NOMO-1 treated with DMSO at 0.1 percent for 48 hours (cell line): ENCODE results near the gene GEMIN2.
A peak's percentile ranks its signal among the peaks of the same experiment; 100 is the strongest.
"Not testable (repeated sequence)": the region's sequence is repeated elsewhere in the genome, so short reads cannot be mapped to it uniquely, and the experiment has no call there.

ENCODE experiments used
- DNase-seq: peaks from one replicate; lab custom pipeline; 2025; ENCODE audit not compliant: unreplicated experiment; lab: John Stamatoyannopoulos, UW

GEMIN2 gene

DNA sequence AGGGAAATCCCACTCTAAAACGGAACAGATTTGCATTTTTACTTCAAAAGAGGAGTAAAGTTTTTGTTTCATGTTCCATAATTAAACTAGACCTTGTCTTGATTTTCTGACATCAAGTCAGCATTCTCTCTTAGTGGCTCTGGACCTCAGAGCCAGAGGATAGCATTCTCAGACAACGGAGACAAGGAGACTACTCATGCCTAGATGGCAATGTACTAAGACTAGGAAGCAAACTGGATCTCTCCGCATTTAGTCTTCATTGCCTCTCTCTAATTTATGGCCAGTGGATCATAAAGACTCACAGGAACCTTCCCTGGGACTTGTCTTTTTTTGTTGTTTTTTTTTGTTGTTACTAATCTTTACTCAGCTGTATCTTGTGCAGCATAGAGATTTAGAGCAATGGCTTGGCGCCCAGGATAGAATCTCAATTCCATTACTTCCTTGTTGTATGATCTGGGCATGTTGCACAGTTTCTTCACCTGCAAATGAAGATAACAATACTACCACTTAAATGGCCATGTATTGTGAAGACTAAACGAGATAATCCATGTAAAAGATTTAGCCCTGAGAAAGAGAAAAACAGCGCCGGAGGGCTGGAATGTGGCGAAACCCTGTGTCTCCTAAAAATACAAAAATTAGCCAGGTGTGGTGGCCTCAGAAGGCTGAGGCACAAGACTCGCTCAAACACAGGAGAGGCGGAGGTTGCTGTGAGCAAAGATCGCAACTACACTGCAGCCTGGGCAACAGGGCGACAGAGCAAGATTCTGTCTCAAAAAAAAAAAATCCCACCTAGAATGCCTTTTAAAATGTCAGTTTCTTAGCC, 4.0 kb upstream of the GEMIN2 start:
- DNase-seq = no peak

DNA sequence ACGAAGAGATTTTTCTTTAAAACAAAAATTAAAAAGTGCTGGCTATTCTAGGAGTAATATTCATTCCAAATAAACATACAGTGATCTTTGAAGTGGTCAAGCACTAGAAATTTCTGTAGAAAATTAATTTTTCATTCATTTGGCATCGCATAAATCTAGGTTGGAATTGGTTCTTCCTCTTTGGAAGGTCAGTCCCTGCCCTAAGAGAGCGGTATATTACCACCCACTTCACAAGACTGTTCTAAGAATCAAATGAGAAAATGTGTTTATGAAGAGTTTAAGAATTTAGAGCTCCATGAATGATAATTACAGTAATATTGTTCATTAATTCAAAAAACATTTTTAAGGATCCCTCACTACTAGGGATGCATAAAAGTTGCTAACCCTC, 444 bp upstream of the GEMIN2 start:
- DNase-seq = peak; percentile 23

DNA sequence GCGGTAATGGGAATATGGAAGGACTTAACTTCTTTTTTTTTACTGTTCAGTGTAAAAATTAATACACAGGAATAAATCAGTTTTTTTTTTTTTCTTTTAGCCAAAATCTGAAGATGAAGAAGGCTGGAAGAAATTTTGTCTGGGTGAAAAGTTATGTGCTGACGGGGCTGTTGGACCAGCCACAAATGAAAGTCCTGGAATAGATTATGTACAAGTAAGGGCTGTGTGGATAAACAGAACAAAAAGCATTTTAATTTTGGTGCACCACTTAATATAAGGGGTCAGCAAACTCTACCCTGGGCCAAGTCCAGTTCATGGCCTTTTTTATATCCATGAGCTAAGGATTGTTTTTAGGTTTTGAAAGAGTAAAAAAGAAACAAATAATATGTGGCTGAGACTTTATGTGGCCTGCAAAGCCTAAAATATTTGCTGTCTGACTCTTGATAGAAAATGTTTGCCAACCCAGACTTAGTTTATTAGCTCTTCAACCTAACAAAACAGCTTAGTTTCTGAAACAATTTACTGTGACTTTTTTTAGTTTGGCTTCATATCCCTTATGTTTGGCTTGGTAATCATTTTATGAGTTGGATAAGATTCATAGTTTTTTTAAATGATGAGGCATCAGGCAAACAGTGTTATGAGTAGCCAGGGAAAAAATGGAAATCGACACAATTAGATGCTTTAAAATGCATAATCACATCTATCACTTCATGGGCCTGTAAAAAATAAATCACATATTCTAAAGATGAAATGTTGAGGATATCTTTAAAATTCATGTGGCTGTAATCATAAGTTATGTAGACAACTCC, 8.4 kb downstream of the GEMIN2 start:
- no peak for DNase-seq

DNA sequence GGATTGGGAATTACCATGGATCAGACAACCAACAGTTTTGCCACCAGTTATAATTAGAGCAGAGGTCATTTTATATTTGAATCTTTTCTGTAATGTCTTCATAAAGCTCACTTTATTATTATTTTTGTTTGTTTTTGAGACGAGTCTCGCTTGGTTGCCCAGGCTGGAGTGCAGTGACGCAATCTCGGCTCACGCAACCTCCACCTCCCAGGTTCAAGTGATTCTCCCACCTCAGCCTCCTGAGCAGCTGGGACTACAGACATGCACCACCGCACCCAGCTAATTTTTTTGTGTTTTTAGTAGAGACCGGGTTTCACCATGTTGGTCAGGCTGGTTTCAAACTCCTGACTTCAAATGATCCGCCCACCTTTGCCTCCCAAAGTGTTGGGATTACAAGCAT, 23.7 kb downstream of the GEMIN2 start:
- not testable (repeated sequence) for DNase-seq

DNA sequence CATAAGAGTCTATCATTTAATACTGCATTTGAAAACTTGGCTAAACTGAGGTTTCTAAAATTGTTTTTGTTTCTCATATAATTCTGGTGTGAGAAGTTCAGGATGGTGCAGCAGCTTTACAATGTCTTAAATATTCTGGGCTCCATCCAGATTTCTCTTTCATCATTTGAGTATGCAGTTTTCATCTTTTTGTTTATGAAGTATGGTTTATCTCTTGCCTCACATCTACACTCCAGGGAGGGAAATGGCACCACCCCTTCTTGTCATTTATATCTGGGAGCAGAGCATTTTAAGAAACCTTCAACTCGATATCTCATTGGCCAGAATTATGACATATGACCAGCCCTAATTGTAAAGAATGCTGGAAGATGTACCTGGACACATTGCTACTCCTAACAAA, 24.3 kb downstream of the GEMIN2 start:
- DNase-seq = no peak

DNA sequence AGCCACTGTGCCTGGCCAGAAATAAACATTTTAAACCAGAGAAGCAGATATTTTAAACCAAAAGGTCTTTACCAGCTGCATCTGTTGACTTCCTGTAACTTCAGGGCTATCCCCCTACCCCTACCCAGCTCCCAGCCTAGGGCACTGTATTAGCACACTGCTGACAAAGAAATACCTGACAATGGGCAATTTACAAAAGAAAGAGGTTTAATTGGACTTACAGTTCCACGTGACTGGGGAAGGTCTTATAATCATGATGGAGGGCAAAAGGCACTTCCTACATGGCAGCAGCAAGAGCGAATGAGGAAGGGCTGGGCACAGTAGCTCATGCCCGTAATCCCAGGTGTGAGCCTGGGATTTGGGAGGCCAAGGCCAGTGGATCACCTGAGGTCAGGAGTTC, 26.0 kb downstream of the GEMIN2 start:
- DNase-seq = no peak

DNA sequence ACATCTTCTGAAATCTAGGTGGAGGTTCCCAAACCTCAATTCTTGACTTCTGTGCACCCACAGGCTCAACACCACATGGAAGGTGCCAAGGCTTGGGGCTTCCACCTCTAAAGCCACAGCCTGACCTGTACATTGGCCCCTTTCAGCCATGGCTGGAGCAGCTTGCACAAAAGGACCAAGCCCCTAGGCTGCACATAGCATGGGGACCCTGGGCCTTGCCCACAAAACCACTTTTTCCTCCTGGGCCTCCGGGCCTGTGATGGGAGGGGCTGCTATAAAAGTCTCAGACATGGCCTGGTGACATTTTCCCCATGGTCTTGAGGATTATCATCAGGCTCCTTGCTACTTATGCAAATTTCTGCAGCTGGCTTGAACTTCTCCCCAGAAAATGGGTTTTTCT, 27.5 kb downstream of the GEMIN2 start:
- not testable (repeated sequence) for DNase-seq

DNA sequence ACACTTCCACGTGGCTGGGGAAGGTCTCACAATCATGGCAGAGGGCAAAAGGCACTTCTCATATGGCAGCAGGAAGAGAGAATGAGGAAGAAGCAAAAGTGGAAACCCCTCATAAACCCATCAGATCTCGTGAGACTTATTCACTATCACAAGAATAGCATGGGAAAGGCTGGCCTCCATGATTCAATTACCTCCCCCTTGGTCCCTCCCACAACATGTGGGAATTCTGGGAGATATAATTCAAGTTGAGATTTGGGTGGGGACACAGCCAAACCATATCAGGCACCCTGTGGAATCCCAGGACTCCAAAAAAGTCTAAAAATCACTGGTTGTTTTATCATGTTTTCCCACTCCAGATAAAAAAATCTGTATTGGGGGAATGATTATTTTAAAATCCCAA, 29.1 kb downstream of the GEMIN2 start:
- DNase-seq = not testable (repeated sequence)

DNA sequence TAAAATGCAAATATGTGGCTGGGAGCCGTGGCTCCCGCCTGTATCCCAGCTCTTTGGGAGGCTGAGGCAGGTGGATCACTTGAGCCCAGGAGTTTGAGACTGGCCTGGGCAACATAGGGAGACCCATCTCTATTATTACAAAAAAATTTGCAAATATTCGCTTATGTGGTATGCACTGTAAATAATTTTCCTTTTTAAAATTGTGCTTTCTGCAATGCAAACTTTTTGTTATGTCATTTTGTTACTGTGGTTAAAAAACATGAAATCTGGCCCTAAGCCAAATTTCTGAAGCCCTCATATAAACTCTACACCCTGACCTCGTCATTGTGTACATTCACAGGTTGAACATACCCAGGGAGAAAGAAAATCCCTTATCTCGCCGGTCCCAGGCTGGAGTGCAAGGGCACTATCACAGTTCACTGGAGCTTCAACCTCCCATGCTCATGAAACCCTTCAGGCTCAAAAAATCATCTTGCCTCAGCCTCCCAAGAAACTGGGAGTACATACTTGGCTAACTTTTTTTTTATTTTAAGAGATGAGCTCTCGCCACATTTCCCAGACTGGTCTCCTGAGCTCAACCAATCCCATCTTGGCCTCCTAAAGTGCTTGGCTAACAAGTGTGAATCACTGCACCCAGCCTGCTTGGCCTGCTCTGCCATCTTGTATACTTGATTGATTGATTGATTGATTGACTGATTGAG, 31.3 kb downstream of the GEMIN2 start:
- DNase-seq = no peak

DNA sequence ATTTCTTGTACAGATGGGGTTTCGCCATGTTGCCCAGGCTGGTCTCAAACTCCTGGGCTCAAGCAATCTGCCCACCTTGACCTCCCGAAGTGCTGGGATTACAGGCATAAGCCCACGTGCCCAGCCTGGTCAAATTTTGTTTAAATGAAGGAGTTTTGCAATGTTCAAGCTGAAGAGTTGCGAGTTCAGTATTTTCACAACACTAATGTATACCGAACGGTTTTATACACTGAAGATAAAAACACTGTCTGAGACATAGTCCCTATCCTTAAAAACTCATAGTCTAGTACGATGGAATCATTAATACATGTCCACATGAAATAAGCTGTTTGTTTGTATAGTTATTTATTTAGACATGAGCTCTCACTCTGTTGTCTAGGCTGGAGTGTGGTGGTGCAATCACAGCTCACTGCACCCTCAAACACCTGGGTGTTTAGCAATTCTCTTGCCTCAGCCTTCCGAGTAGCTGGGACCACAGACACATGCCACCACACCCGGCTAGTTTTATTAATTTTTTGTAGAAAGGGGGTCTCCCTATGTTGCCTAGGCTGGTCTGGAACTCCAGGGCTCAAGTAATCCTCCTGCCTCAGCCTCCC, 40.6 kb downstream of the GEMIN2 start:
- DNase-seq = no peak

DNA sequence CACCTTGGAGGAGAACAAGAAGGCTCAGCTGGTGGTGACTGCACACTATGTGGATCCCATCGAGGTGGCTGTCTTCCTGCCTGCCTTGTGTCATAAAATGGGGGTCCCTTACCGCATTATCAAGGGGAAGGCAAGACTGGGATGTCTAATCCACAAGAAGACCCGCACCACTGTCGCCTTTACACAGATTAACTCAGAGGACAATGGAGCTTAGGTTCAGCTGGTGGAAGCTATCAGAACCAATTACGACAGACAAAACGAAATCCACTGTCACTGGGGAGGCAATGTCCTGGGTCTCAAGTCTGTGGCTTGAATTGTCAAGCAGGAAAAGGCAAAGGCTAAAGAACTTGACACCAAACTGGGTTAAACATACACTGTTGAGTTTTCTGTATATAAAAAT, 43.4 kb downstream of the GEMIN2 start:
- DNase-seq = no peak

DNA sequence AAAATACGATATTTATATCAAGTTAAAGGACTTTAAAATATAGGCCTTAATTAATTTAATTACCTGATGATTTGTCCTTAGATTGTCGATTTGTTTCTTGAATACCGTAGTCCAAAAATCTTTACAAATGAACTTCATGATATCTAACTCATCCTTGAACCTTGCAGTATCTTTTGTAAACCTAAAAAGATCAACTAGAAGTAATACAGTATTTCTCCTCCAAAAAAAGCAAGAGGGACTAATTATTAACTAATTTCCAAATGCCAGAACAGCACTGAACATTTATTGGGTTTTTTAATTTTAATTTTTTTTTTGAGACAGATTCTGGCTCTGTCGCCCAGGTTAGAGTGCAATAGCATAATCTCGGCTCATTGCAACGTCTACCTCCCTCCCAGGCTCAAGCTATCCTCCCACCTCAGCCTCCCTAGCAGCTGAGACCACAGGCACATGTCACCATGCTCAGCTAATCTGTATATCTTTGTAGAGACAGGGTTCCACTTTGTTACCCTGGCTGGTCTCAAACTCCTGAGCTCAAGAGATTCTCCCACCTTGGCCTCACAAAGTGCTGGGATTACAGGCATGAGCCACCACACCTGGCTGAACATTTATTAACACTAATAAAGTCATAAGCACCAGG, 44.2 kb downstream of the GEMIN2 start:
- DNase-seq = no peak

DNA sequence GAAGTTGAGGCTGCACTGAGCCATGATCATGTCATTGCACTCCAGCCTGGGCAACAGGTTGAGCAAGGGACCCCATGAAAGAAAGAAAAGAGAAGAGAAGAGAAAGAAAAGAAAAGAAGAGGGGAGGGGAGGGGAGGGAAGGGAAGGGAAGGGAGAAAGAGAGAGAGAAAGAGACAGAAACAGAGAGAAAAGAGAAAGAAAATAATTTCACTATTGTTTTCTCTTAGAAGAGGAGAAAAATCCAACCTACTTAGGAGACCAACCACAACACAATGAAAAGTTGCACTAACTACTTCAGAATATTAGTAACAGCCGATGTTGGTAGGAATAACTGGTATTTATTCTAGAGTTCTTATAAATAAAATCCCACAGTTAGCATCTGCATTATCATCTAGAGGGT, 46.4 kb downstream of the GEMIN2 start:
- DNase-seq = no peak

DNA sequence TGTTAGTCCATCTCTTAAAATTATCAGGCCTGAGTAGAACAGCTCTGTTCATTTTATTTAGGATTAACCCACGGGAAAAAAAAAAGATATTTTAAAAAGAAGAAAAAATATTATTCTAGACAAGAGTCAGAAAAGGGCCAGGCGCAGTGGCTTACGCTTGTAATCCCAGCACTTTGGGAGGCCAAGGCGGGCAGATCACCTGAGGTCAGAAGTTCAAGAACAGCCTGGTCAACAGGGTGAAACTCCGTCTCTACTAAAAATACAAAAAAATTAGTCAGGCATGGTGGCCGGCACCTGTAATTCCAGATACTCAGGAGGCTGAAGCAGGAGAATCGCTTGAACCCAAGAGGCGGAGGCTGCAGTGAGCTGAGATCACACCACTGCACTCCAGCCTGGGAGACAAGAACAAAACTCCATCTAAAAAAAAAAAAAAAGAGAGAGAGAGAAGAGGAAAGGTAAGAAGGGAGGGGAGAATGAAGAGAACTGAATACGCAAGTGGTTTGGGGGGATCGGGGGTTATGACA, 53.7 kb downstream of the GEMIN2 start:
- DNase-seq = not testable (repeated sequence)

DNA sequence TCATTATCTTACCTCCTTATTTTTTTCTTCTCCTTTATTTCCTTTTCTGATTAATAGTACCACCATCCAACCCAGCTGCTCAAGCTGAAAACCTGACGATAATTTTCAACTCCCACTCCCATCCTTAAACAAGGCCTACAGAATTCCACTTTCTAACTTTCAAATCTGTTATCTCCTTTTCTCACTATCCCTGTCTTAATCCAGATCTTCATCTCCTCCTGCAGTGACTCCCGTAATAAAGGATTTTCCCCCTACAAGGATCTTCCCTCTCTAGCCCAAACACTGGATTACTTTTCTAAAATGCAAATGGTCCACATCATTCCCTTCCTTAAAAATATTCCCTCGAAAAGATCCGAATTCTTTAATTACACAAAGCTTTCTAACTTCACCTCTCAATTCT, 54.5 kb downstream of the GEMIN2 start:
- DNase-seq = no peak

DNA sequence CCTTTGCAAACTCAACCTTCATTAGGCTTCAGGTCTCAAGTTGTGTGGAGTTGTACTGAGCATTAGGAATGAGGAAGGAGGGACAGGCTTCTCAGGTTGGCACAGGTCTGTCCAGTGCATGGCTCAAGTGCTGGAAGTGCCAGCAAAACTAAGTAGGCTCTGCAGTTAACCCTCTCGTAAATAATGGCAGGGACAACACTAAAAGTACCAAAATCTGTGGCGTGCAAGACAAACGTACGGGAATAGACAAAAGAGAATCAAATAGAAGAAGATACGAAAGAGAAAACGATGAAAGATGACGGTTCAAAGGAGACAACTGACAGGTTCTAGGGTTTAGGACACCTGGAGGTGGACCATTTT, 55.4 kb downstream of the GEMIN2 start:
- no peak for DNase-seq

DNA sequence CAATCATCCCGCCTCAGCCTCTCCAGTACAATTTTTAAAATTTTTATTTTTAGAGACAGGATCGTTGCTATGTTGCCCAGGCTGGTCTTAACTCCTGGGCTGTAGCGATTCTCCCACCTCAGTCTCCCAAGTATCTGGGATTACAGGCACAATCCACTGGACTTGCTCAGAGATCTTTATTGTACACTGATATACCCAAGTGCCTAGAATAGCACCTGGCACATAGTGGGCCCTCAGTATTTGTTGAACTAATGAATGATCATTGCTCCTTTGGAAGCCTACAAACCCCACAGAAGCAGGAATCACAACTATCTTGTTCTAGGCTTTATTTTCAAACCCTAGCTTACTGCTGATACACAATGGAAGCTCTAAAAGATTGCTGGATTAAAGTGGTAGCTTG, 59.1 kb downstream of the GEMIN2 start:
- DNase-seq = no peak

DNA sequence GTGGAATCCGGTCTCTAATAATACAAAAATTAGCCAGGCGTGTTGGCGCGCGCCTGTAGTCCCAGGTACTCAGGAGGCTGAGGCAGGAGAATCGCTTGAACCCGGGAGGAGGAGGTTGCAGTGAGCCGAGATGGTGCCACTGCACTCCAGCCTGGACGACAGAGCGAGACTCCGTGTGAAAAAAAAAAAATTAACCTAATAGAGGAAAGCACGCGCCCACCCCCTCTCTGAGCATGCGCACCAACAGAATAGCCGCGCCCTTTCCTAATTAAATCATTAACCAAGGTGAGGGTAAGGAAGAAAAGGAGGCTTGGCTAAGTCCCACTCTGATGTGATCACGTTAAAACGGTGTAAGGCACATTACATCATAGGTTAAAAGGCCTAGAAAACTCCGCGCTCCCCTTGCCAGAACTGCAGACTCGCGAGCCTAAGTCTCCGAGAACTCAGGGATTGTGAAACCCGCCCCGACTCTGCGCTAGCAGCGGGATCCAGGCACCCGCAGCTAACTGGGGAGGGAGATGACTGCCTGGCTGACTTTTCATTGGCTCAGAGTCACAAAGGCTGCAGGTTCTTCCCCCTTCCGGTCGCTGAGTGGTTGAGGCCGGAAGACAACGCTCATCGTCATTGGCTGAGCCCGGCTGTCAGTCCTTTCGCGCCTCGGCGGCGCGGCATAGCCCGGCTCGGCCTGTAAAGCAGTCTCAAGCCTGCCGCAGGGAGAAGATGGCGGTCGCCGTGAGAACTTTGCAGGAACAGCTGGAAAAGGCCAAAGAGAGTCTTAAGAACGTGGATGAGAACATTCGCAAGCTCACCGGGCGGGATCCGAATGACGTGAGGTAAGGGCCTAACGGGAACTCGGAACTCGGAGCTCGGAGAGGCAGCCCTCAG, 60.7 kb downstream of the GEMIN2 start, which contains the start of gene PNN:
Gene PNN, plus strand, starts transcription at position 695 of the 885 bp plus-strand sequence. Its CDS starts 26 bp downstream, at position 721.
- DNase-seq = peak; percentile 100

DNA sequence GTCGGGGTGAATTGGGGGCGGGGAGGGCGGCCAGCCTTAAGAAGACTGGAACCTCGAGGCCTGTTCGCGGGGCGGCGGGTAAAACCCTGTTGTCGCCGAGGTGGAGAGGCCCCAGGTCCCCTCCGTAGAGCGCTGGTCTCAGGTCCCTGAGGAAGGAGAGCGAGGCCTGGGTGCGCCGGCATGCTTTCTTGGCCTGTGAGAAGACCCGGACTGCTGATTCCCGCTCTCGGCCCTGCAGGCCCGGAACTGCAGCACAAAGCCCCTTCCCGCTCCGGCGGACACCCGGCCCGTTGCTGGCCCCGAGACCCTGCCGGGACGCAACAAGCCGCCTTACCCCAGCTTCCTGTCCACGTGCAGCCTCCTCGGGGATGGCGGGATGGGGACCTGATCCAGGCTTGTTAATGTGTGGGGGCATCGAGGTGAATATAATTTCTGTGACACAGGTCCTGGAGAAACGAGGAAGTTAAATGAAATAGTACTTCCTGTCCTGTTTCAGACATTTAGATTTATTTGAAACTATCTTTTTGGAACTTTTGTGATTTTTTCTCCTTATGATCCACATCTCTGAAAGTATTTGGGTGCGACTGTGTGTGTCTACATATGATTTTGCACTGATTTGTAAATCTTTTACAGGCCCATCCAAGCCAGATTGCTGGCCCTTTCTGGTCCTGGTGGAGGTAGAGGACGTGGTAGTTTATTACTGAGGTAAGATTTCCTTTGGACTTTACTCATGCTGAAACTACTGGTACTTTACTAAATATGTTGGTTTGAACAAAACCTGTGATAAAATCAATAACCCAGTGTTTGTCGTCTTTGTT, 61.5 kb downstream of the GEMIN2 start:
- peak; percentile 63 for DNase-seq
